Gastroesophageal sphincter (tissue), 4 donors: ENCODE data around the gene NIF3L1. TPM values are rescaled to one million over a fixed set of nuclear protein-coding genes. Genes with fewer than 3 reads are reported as not detected.

ENCODE experiments used
- ATAC-seq: fragments of 150-250 bp; one replicate; pipeline ENCODE4 v1.9.1; 2016; ENCODE audit warnings: mild to moderate bottlenecking, moderate library complexity
- H3K27ac ChIP-seq, 4 donors: fragments of 200-600 bp; sonication (generic) in 3 of 4; 1 replicate in 3 of 4; 2 replicates in 1 of 4; pipeline ENCODE4 v1.5.1; 2016 to 2019
- H3K27me3 ChIP-seq: fragments of 200-600 bp; sonication (generic); one replicate; pipeline ENCODE4 v1.5.1; 2019
- H3K36me3 ChIP-seq, 2 donors: fragments of 200-600 bp; sonication (generic); one replicate each; pipeline ENCODE4 v1.5.1; 2019; ENCODE audit warnings: control low read depth in 1 of 2
- H3K4me1 ChIP-seq, 3 donors: fragments of 200-600 bp; sonication (generic); 1 replicate in 2 of 3; 2 replicates in 1 of 3; pipeline ENCODE4 v1.5.1; 2016 to 2019; ENCODE audit warnings: control low read depth in 2 of 3
- H3K4me3 ChIP-seq, 2 donors: fragments of 200-600 bp; sonication (generic); one replicate each; pipeline ENCODE4 v1.5.1; 2019; ENCODE audit warnings: mild to moderate bottlenecking in 1 of 2, moderate library complexity in 1 of 2
- H3K9me3 ChIP-seq, 3 donors: fragments of 200-600 bp; sonication (generic); one replicate each; pipeline ENCODE4 v1.5.1; 2017 to 2019; ENCODE audit warnings: control low read depth in 2 of 3
- EP300 ChIP-seq: sonication (generic); formaldehyde crosslinking; IDR thresholded peaks from one replicate; pipeline ENCODE4 v1.6.1; 2017; ENCODE audit warnings: antibody characterized with exemption, mild to moderate bottlenecking
- POLR2A ChIP-seq, 2 donors: fragments of 450-650 bp; IDR thresholded peaks; one replicate each; pipeline ENCODE4 v1.6.1; 2017; ENCODE audit warnings: antibody characterized with exemption in 2 of 2, mild to moderate bottlenecking in 2 of 2, moderate library complexity in 1 of 2
- POLR2AphosphoS5 ChIP-seq: sonication (generic); formaldehyde crosslinking; IDR thresholded peaks from one replicate; pipeline ENCODE4 v1.6.1; 2017; ENCODE audit warnings: antibody characterized with exemption
- WGBS, 2 donors: methylation state at CpG; one replicate each; pipeline ENCODE4 v1.1.5; 2018; ENCODE audit warnings: low coverage in 1 of 2; 5-methylcytosine and 5-hydroxymethylcytosine counted together
- total RNA-seq, 4 donors: library from RNA; depleted of rRNA; stranded (reverse); fragments of >200 nt; gene quantifications; one replicate each; pipeline ENCODE4 v1.1.0, GENCODE V29; 2016
- TF ChIP-seq, protein P1 (sequence below), 4 experiments: fragments of 200-600 bp in 2 of 4; fragments of 450-650 bp in 2 of 4; sonication (generic) in 1 of 4; IDR thresholded peaks; one replicate each; pipeline ENCODE4 v1.5.1; 2017 to 2019; ENCODE audit warnings: antibody characterized with exemption in 4 of 4, mild to moderate bottlenecking in 2 of 4, moderate library complexity in 2 of 4

The NIF3L1 gene, protein sequence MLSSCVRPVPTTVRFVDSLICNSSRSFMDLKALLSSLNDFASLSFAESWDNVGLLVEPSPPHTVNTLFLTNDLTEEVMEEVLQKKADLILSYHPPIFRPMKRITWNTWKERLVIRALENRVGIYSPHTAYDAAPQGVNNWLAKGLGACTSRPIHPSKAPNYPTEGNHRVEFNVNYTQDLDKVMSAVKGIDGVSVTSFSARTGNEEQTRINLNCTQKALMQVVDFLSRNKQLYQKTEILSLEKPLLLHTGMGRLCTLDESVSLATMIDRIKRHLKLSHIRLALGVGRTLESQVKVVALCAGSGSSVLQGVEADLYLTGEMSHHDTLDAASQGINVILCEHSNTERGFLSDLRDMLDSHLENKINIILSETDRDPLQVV
- total RNA-seq = 10 to 100 TPM; 13.9 to 21.3 (median 15.0) TPM

DNA sequence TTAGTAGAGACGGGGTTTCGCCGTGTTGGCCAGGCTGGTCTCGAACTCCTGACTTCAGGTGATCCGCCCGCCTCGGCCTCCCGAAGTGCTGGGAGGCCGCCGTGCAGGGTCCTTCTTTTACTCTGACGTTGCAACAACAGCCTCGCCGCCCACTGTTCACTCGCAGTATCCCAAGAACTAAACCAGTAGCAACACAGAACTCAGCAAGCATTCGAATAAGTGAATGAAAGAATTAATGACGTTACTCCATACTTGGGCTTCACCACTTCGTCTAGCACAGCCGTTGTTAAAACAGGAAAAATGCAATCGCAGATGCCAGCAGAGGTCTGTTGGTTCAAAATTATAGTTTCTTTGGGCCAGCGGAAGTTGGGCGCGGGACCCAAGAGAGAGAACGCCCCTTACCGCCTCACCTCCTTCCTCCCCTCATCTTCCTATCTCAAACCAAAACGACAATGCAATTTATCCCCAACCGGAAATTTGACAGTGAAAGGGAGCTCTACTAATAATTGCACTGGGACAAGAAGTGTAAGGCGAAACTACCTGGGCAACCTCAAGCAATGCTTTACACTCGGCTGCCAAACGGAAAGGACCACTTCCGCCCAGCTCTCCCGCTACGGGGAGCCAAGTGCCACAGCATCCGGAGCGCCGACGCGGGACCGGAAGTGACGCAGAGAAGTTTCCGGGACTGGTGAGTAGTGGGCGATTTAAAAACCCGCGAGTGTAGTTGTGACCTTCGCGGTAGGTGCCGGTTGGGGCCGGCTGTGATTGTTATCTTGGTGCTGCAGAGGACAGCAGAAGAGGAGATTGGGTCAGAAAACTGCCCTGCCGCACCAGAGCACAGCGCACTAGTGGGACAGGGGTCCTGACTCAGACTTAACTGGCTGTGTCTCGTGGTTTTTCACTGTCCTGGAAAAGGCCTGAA is at the start of gene NIF3L1, which contains the start of gene PPIL3:
TSS of gene NIF3L1 (plus strand) at position 668 of the 922 bp plus-strand sequence. CDS start 2,573 bp downstream, outside the sequence.
TSS of gene PPIL3 (minus strand) at position 374 of the 922 bp plus-strand sequence. CDS start 1,462 bp downstream, outside the sequence.
- Histone ChIP-seq H3K36me3 (peaks cover 0 to 30% of the 10 kb centered on the region in 2 donors), H3K27me3 (no peaks in the 10 kb centered on the region), H3K27ac (peak within 1 kb of the TSS; percentile 90 to 98 (median 95)), H3K4me3 (peak within 1 kb of the TSS; percentile 82 to 87), H3K9me3 (no peaks in the 10 kb centered on the region), H3K4me1 (peaks cover 0 to 41% (median 0%) of the 10 kb centered on the region in 3 donors)
- 0% methylated on average over 17 of the region's 50 CpGs; no CpG with 5 or more reads in 1 of the 2 donors for WGBS, 2 donors
- TF ChIP-seq, protein P1, sequence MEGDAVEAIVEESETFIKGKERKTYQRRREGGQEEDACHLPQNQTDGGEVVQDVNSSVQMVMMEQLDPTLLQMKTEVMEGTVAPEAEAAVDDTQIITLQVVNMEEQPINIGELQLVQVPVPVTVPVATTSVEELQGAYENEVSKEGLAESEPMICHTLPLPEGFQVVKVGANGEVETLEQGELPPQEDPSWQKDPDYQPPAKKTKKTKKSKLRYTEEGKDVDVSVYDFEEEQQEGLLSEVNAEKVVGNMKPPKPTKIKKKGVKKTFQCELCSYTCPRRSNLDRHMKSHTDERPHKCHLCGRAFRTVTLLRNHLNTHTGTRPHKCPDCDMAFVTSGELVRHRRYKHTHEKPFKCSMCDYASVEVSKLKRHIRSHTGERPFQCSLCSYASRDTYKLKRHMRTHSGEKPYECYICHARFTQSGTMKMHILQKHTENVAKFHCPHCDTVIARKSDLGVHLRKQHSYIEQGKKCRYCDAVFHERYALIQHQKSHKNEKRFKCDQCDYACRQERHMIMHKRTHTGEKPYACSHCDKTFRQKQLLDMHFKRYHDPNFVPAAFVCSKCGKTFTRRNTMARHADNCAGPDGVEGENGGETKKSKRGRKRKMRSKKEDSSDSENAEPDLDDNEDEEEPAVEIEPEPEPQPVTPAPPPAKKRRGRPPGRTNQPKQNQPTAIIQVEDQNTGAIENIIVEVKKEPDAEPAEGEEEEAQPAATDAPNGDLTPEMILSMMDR (IDR thresholded peaks at IDR 0.05) = peak in 2 of 4 experiments; percentile 4 to 15
- peak; percentile 83 for TF ChIP-seq POLR2AphosphoS5
- TF ChIP-seq POLR2A (IDR thresholded peaks at IDR 0.05) = peak; percentile 47 to 54
- TF ChIP-seq EP300 = no peak
- ATAC-seq = peak; percentile 97

DNA sequence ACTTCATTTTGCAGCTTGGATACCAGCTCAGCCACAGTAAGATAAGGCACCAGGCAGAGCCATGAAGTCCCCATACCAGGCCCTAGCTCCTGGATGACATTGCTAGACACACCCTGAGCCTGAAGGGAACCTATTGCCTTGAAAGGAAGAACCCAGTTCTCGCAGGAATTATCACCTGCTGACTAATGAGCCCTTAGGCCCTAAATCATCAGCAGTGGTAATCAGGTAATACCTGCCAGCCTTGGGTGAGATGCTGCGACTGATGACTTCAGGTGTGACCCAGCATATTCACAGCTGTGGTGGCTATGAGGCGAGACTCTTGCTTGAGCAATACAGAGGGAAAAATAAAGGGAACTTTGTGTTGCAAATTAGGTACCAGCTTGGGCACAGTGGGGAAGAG is 49.7 kb upstream of the NIF3L1 start:
- Histone ChIP-seq H3K9me3 (peaks cover 0 to 10% (median 0%) of the 10 kb centered on the region in 3 donors), H3K4me3 (no peak overlapping the region), H3K27ac (no peak overlapping the region), H3K4me1 (no peaks in the 10 kb centered on the region), H3K27me3 (no peaks in the 10 kb centered on the region), H3K36me3 (no peaks in the 10 kb centered on the region)
- TF ChIP-seq POLR2A (IDR thresholded peaks at IDR 0.05) (no peak), EP300 (no peak), POLR2AphosphoS5 (no peak)
- TF ChIP-seq, protein P1 (IDR thresholded peaks at IDR 0.05) = no peak
- WGBS, 2 donors = 78 to 93% methylated on average over 2 to 3 of the region's 3 CpGs
- ATAC-seq = no peak

DNA sequence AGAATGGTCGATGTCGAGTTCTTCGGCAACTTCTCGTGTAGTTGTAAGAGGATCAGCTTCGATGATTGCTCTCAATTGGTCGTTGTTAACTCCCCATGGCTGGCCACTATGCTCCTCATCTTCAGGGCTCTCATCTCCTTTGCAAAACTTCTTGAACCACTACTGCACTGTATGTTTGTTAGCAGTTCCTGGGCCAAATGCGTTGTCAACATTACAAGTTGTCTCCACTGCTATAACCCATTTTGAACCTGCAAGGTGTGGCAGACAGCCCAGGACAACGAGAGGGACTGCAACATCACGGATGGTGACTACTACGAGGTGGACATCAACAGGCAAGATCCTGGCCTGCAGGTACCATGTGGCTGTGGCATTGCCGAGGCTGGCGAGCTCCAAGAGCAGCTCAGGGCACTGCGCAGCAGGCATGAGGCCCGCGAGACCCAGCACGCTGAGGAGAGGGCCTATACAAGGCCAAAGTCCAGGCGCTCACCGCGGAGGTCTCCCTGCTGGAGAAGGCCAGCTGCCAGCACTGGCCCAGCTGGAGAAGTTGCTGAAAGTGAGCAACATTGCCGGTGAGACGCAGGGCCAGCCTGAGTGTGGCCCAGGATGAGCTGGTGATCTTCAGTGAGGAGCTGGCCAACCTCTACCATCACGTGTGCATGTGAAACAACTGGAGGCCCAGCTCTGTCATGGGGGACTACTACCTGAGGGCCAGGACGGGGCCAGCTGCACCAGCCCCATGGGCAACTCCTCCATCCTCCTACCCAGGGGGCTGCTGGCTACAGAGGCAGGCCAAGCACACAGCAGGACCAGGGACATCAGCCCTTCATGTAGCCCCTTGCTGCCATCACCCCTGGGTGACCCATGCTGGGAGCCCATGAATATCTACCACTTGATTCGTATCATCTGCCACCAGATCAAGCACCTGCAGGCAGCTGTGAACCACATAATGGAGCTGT is 44.9 kb upstream of the NIF3L1 start:
- H3K36me3 ChIP-seq = no peaks in the 10 kb centered on the region
- TF ChIP-seq POLR2A (IDR thresholded peaks at IDR 0.05) = no peak
- no peak for TF ChIP-seq POLR2AphosphoS5
- no peak for TF ChIP-seq EP300
- TF ChIP-seq, protein P1 (IDR thresholded peaks at IDR 0.05) = no peak
- no peak for ATAC-seq
- H3K9me3 ChIP-seq = no peaks in the 10 kb centered on the region
- WGBS, 2 donors = 94 to 98% methylated on average over 7 to 8 of the region's 24 CpGs
- no peak overlapping the region for H3K27ac ChIP-seq
- no peak overlapping the region for H3K4me3 ChIP-seq
- H3K27me3 ChIP-seq = no peaks in the 10 kb centered on the region
- H3K4me1 ChIP-seq = no peaks in the 10 kb centered on the region

DNA sequence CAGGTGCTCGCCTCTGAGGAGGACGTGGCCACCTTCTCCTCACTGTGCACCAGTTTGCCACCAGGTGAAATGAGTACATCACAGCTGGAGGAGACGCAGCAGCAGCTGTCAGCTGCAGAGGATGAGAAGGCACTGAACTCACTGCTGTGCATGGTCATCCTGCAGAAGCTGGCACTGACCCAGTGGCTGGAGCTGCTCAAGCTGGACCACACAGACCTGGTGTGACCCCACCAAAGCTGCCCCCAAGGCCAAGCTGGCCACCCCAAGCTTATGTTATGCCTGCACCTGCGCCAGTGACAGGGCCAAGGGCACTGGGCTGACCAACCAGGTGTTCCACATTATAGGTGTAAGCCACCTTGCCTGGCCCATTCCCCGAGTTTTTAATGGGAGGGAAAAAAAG is 44.0 kb upstream of the NIF3L1 start:
- ATAC-seq = no peak
- TF ChIP-seq, protein P1 (IDR thresholded peaks at IDR 0.05) = no peak
- TF ChIP-seq EP300 (no peak), POLR2AphosphoS5 (no peak), POLR2A (IDR thresholded peaks at IDR 0.05) (no peak)
- Histone ChIP-seq H3K27me3 (no peaks in the 10 kb centered on the region), H3K4me3 (no peak overlapping the region), H3K9me3 (no peaks in the 10 kb centered on the region), H3K36me3 (peaks cover 0 to under 1% of the 10 kb centered on the region in 2 donors), H3K4me1 (no peaks in the 10 kb centered on the region), H3K27ac (no peak overlapping the region)
- 100% methylated on average over 1 of the region's 5 CpGs; no CpG with 5 or more reads in 1 of the 2 donors for WGBS, 2 donors
